Cardiac septum (tissue), 1 donor: Measurements from ENCODE around the gene NR2C2AP. TPM values are rescaled to one million over a fixed set of nuclear protein-coding genes. Genes with fewer than 3 reads are reported as not detected.

Experiments used
- DNase-seq: peaks from one replicate; pipeline ENCODE4 v3.0.0-alpha.2; 2020; ENCODE audit warnings: low spot score
- intact Hi-C: fragments of 100-400 bp; cut with DNase I; formaldehyde crosslinking; loops from one replicate; pipeline ENCODE4 v1.14.0; 2022
- total RNA-seq: library from RNA; stranded (reverse); fragmentation: NEBNext Ultra II Directional; extraction: Animal tissue kit (Norgen Biotek cat#: 25700); gene quantifications from one replicate; pipeline ENCODE4 v1.2.1, GENCODE V29; 2021
- donor health status: DM: no; HTN: no; CAD: no.

NR2C2AP gene
- total RNA-seq, 1 donor from 2014 or later = 6.1 TPM

- DNase-seq = no peak
- intact Hi-C loops = no loop called here
These were observed 15.7 kb upstream of the NR2C2AP start for GRCh38 chr19:19218911-19219310.

GRCh38 chr19:19217099-19217498 is 13.9 kb upstream of the NR2C2AP start:
- DNase-seq = no peak
- intact Hi-C loops = no loop called here

GRCh38 chr19:19215792-19216191 is 12.6 kb upstream of the NR2C2AP start:
- intact Hi-C loops = no loop called here
- no peak for DNase-seq

GRCh38 chr19:19214892-19215291 is 11.7 kb upstream of the NR2C2AP start:
- intact Hi-C loops = no loop called here
- DNase-seq = no peak

GRCh38 chr19:19214159-19214490 is 10.9 kb upstream of the NR2C2AP start:
- intact Hi-C loops = no loop called here
- no peak for DNase-seq

GRCh38 chr19:19213426-19214158 is 10.4 kb upstream of the NR2C2AP start:
- no peak for DNase-seq
- intact Hi-C loops = no loop called here

GRCh38 chr19:19212916-19213315 is 9.7 kb upstream of the NR2C2AP start:
- intact Hi-C loops = no loop called here
- no peak for DNase-seq

GRCh38 chr19:19211499-19212420 is 8.5 kb upstream of the NR2C2AP start, which contains the start of gene NCAN:
Gene NCAN, plus strand, starts transcription at chr19:19211958. Its CDS starts 4,996 bp downstream, at chr19:19216954.
- no peak for DNase-seq
- intact Hi-C loops = no loop called here

- intact Hi-C loops = no loop called here
- no peak for DNase-seq
These were observed 6.2 kb upstream of the NR2C2AP start for GRCh38 chr19:19209372-19209771.

GRCh38 chr19:19207637-19208572 is 4.7 kb upstream of the NR2C2AP start:
- no peak for DNase-seq
- intact Hi-C loops = no loop called here

GRCh38 chr19:19206938-19207337 is 3.7 kb upstream of the NR2C2AP start:
- intact Hi-C loops = no loop called here
- no peak for DNase-seq

- intact Hi-C loops = no loop called here
- DNase-seq = no peak
These were observed 2.5 kb upstream of the NR2C2AP start for GRCh38 chr19:19205416-19206410.

- intact Hi-C loops = no loop called here
- no peak for DNase-seq
These were observed 967 bp upstream of the NR2C2AP start for GRCh38 chr19:19204181-19204580.

GRCh38 chr19:19202707-19203011 is 555 bp downstream of the NR2C2AP start:
- no peak for DNase-seq
- intact Hi-C loops = loop anchor here (1.0 kb wide), 1 partner anchor 10 kb away; the partner anchor contains the start of genes BORCS8 and RFXANK

GRCh38 chr19:19201697-19202630 is 1.2 kb downstream of the NR2C2AP start:
- no peak for DNase-seq
- intact Hi-C loops = no loop called here

- intact Hi-C loops = loop anchor here (2.0 to 10.0 kb wide), 4 partner anchors 127 to 311 kb away; partner anchors contain the start of genes GATAD2A, MAU2, SLC25A42 and SUGP1
These were observed 9.3 kb downstream of the NR2C2AP start for GRCh38 chr19:19193926-19194325.

GRCh38 chr19:19192910-19193423 is 10.2 kb downstream of the NR2C2AP start:
- no peak for DNase-seq
- intact Hi-C loops = loop anchor here (1.0 to 10.0 kb wide), 5 partner anchors 10 to 312 kb away; partner anchors contain the start of genes GATAD2A, MAU2, NR2C2AP and SLC25A42

More at GRCh38 chr19:19193926-19194325, 9.3 kb downstream of the NR2C2AP start:
- DNase-seq = no peak
